ENCODE measurements around the gene PIK3R5.

DNA sequence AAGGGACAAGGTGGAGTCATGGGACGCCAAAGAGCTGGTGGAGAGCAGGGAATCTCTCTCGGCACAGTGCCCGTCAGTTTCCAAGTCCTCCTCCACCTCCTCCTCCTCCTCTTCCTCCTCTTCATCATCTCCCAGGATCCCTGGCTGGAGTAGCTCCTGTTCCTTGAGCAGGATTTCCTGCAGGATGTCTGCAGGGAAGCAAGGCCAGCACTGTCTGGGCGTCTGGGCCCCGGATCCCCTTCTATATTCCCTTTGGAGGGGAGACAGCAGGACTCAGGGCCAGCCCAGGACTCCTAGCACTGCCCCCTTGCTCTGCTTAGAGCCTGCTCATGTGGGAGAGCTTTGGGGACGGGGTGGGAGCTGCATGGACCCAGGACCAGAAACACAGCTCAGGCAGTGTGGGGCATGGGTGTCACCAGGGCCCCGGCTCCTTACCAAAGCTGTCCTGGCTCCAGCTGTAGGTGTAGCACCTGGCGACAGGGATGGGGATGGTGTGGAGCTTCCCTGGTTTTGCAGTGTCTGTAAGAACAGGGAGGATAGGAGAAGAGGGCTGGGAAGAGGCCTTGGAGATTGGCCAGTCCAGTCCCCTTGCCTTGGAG lies 76.7 kb downstream of the PIK3R5 start:
- TF ChIP-seq, protein P1, sequence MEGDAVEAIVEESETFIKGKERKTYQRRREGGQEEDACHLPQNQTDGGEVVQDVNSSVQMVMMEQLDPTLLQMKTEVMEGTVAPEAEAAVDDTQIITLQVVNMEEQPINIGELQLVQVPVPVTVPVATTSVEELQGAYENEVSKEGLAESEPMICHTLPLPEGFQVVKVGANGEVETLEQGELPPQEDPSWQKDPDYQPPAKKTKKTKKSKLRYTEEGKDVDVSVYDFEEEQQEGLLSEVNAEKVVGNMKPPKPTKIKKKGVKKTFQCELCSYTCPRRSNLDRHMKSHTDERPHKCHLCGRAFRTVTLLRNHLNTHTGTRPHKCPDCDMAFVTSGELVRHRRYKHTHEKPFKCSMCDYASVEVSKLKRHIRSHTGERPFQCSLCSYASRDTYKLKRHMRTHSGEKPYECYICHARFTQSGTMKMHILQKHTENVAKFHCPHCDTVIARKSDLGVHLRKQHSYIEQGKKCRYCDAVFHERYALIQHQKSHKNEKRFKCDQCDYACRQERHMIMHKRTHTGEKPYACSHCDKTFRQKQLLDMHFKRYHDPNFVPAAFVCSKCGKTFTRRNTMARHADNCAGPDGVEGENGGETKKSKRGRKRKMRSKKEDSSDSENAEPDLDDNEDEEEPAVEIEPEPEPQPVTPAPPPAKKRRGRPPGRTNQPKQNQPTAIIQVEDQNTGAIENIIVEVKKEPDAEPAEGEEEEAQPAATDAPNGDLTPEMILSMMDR (conservative IDR thresholded peaks at IDR 0.05 in 1 of 2, IDR thresholded peaks at IDR 0.05 in 1 of 2; ENCODE audit: low read depth in 1 of 2, low read length in 2 of 2): no peak
- no peak for TF ChIP-seq EZH2 (IDR thresholded peaks at IDR 0.05; ENCODE audit: low read length, missing control alignments)

All from fibroblast of lung (primary cell).